IPS-18c (cell line): ENCODE data around the gene SH2D3A.
A peak's percentile ranks its signal among the peaks of the same experiment; 100 is the strongest.
"Not testable (repeated sequence)": the region's sequence is repeated elsewhere in the genome, so short reads cannot be mapped to it uniquely, and the experiment has no call there.

Experiments
- H3K4me3 ChIP-seq: 2 replicates; pipeline ENCODE4 v1.7.0; 2013; ENCODE audit warnings: low read depth, mild to moderate bottlenecking, low read length, moderate library complexity; ENCODE audit not compliant: insufficient read depth
- H3K9me3 ChIP-seq: one replicate; pipeline ENCODE4 v1.6.1; 2013; ENCODE audit warnings: mild to moderate bottlenecking, low read length, moderate library complexity; ENCODE audit not compliant: control insufficient read depth, insufficient read depth

The SH2D3A gene

GRCh38 chr19:6767357-6768235 lies at the start of gene SH2D3A:
TSS of gene SH2D3A (minus strand) at chr19:6767435. CDS start at chr19:6763748, 3,687 bp downstream.
- no peaks in the 10 kb centered on the region for H3K9me3 ChIP-seq
- peak within 1 kb of the TSS; percentile 81 for H3K4me3 ChIP-seq

GRCh38 chr19:6813659-6814058 lies 46.4 kb upstream of the SH2D3A start:
- no peak overlapping the region for H3K4me3 ChIP-seq
- no peaks in the 10 kb centered on the region for H3K9me3 ChIP-seq

GRCh38 chr19:6812612-6813011 lies 45.4 kb upstream of the SH2D3A start:
- Histone ChIP-seq H3K4me3 (no peak overlapping the region), H3K9me3 (no peaks in the 10 kb centered on the region)

GRCh38 chr19:6811906-6812305 lies 44.7 kb upstream of the SH2D3A start:
- H3K9me3 ChIP-seq: no peaks in the 10 kb centered on the region

GRCh38 chr19:6811378-6811777 lies 44.1 kb upstream of the SH2D3A start:
- no peaks in the 10 kb centered on the region for H3K9me3 ChIP-seq
- no peak overlapping the region for H3K4me3 ChIP-seq

More at GRCh38 chr19:6811906-6812305, 44.7 kb upstream of the SH2D3A start:
- H3K4me3 ChIP-seq: no peak overlapping the region

- Histone ChIP-seq H3K9me3 (no peaks in the 10 kb centered on the region), H3K4me3 (no peak overlapping the region)
These were observed 42.0 kb upstream of the SH2D3A start for GRCh38 chr19:6809262-6809661.

- Histone ChIP-seq H3K9me3 (no peaks in the 10 kb centered on the region), H3K4me3 (no peak overlapping the region)
These were observed 41.3 kb upstream of the SH2D3A start for GRCh38 chr19:6808494-6808893.

GRCh38 chr19:6807291-6807690 lies 40.1 kb upstream of the SH2D3A start:
- no peak overlapping the region for H3K4me3 ChIP-seq
- no peaks in the 10 kb centered on the region for H3K9me3 ChIP-seq

GRCh38 chr19:6806488-6806887 lies 39.3 kb upstream of the SH2D3A start:
- no peaks in the 10 kb centered on the region for H3K9me3 ChIP-seq
- H3K4me3 ChIP-seq: no peak overlapping the region

GRCh38 chr19:6803036-6803404 lies 35.8 kb upstream of the SH2D3A start:
- H3K9me3 ChIP-seq: no peaks in the 10 kb centered on the region
- H3K4me3 ChIP-seq: no peak overlapping the region

GRCh38 chr19:6802336-6803035 lies 35.3 kb upstream of the SH2D3A start:
- H3K9me3 ChIP-seq: no peaks in the 10 kb centered on the region
- no peak overlapping the region for H3K4me3 ChIP-seq

GRCh38 chr19:6801485-6802086 lies 34.4 kb upstream of the SH2D3A start:
- H3K9me3 ChIP-seq: no peaks in the 10 kb centered on the region

GRCh38 chr19:6800991-6801484 lies 33.8 kb upstream of the SH2D3A start:
- Histone ChIP-seq H3K9me3 (no peaks in the 10 kb centered on the region), H3K4me3 (peak overlapping the region; percentile 26; the same call in 1 of the 2 replicates)

More at GRCh38 chr19:6801485-6802086, 34.4 kb upstream of the SH2D3A start:
- peak overlapping the region; percentile 26; the same call in 1 of the 2 replicates for H3K4me3 ChIP-seq

GRCh38 chr19:6800160-6800790 lies 33.0 kb upstream of the SH2D3A start:
- H3K9me3 ChIP-seq, H3K4me3 ChIP-seq: not testable (repeated sequence)

GRCh38 chr19:6797646-6798045 lies 30.4 kb upstream of the SH2D3A start:
- H3K9me3 ChIP-seq: peaks cover 5% of the 10 kb centered on the region
- H3K4me3 ChIP-seq: no peak overlapping the region

- H3K9me3 ChIP-seq: peaks cover 9% of the 10 kb centered on the region
- H3K4me3 ChIP-seq: no peak overlapping the region
These were observed 29.0 kb upstream of the SH2D3A start for GRCh38 chr19:6796278-6796677.
